ENCODE data around the gene SULT1A3.
"Not testable (repeated sequence)": the region's sequence is repeated elsewhere in the genome, so short reads cannot be mapped to it uniquely, and the experiment has no call there.

The SULT1A3 gene

GRCh38 chr16:30199049-30199448, at the start of gene SULT1A3:
TSS of gene SULT1A3 (plus strand) at chr16:30199255. CDS start at chr16:30200729, 1,474 bp downstream.
- not testable (repeated sequence) for DNase-seq (ENCODE audit: low read depth)

GRCh38 chr16:30151091-30151490, 48.0 kb upstream of the SULT1A3 start:
- TF ChIP-seq CTCF (conservative IDR thresholded peaks at IDR 0.05; ENCODE audit: low read depth, low read length) = no peak
- no peak for DNase-seq (ENCODE audit: low read depth)
- no peak overlapping the region for H3K4me3 ChIP-seq (ENCODE audit: low read length)

More at GRCh38 chr16:30199049-30199448, at the start of gene SULT1A3:
- not testable (repeated sequence) for H3K4me3 ChIP-seq (ENCODE audit: low read length)

- no peak overlapping the region for H3K4me3 ChIP-seq (ENCODE audit: low read length)
- no peak for DNase-seq (ENCODE audit: low read depth)
- no peak for TF ChIP-seq CTCF (conservative IDR thresholded peaks at IDR 0.05; ENCODE audit: low read depth, low read length)
These were observed 46.5 kb upstream of the SULT1A3 start for GRCh38 chr16:30152517-30152916.

- no peak for DNase-seq (ENCODE audit: low read depth)
- no peak for TF ChIP-seq CTCF (conservative IDR thresholded peaks at IDR 0.05; ENCODE audit: low read depth, low read length)
- no peak overlapping the region for H3K4me3 ChIP-seq (ENCODE audit: low read length)
These were observed 43.9 kb upstream of the SULT1A3 start for GRCh38 chr16:30155188-30155587.

- no peak overlapping the region for H3K4me3 ChIP-seq (ENCODE audit: low read length)
- TF ChIP-seq CTCF (conservative IDR thresholded peaks at IDR 0.05; ENCODE audit: low read depth, low read length) = no peak
These were observed 41.8 kb upstream of the SULT1A3 start for GRCh38 chr16:30157214-30157613.

GRCh38 chr16:30163538-30163937, 35.5 kb upstream of the SULT1A3 start:
- no peak for DNase-seq (ENCODE audit: low read depth)
- no peak overlapping the region for H3K4me3 ChIP-seq (ENCODE audit: low read length)
- TF ChIP-seq CTCF (conservative IDR thresholded peaks at IDR 0.05; ENCODE audit: low read depth, low read length) = no peak

More at GRCh38 chr16:30157214-30157613, 41.8 kb upstream of the SULT1A3 start:
- no peak for DNase-seq (ENCODE audit: low read depth)

- no peak overlapping the region for H3K4me3 ChIP-seq (ENCODE audit: low read length)
- TF ChIP-seq CTCF (conservative IDR thresholded peaks at IDR 0.05; ENCODE audit: low read depth, low read length) = no peak
- no peak for DNase-seq (ENCODE audit: low read depth)
These were observed 32.7 kb upstream of the SULT1A3 start for GRCh38 chr16:30166202-30166902.

- not testable (repeated sequence) for DNase-seq (ENCODE audit: low read depth); H3K4me3 ChIP-seq (ENCODE audit: low read length)
These were observed 30.3 kb upstream of the SULT1A3 start for GRCh38 chr16:30168746-30169145.

GRCh38 chr16:30169416-30169815, 29.6 kb upstream of the SULT1A3 start:
- DNase-seq (ENCODE audit: low read depth); H3K4me3 ChIP-seq (ENCODE audit: low read length): not testable (repeated sequence)

GRCh38 chr16:30170145-30170544, 28.9 kb upstream of the SULT1A3 start:
- not testable (repeated sequence) for DNase-seq (ENCODE audit: low read depth); H3K4me3 ChIP-seq (ENCODE audit: low read length)

All from retinal pigment epithelial cell (primary cell).